A549 (cell line): ENCODE results near the gene PTPRN2.

Source experiments
- CEBPB ChIP-seq, 2 experiments: fragments of >200 bp in 1 of 2; sonication (Bioruptor Twin) in 1 of 2; formaldehyde crosslinking in 1 of 2; IDR thresholded peaks; 2 replicates each; pipeline ENCODE4 v1.6.1; 2012 to 2016
- CTCF ChIP-seq: fragments of >200 bp; sonication (Bioruptor Twin); formaldehyde crosslinking; IDR thresholded peaks from 3 replicates; pipeline ENCODE4 v1.5.1; 2016
- EHMT2 ChIP-seq: fragments of 200-600 bp; sonication (generic); IDR thresholded peaks from 2 replicates; pipeline ENCODE4 v1.6.1; 2016; ENCODE audit warnings: antibody characterized with exemption, low read depth, mild to moderate bottlenecking, moderate library complexity
- FOSL2 ChIP-seq, 2 experiments: fragments of 450-650 bp in 1 of 2; fragments of >200 bp in 1 of 2; sonication (Bioruptor Twin) in 1 of 2; formaldehyde crosslinking; IDR thresholded peaks; 2 replicates each; pipeline versions ENCODE4 v1.5.0 to v1.6.1; 2016 to 2020; ENCODE audit warnings: mild to moderate bottlenecking in 1 of 2, moderate library complexity in 1 of 2
- HDAC2 ChIP-seq: fragments of 200-600 bp; sonication (generic); IDR thresholded peaks from 2 replicates; pipeline ENCODE4 v1.6.1; 2016
- HES2 ChIP-seq: fragments of >200 bp; sonication (Bioruptor Twin); formaldehyde crosslinking; IDR thresholded peaks from 2 replicates; pipeline ENCODE4 v1.6.1; 2016
- HOXB5 ChIP-seq: fragments of 250-450 bp; sonication (Bioruptor Pico); IDR thresholded peaks from 2 replicates; pipeline ENCODE4 v1.5.0; 2020; ENCODE audit warnings: mild to moderate bottlenecking, moderate library complexity
- KDM5A ChIP-seq: fragments of 200-600 bp; sonication (generic); IDR thresholded peaks from 2 replicates; pipeline ENCODE4 v1.6.1; 2016; ENCODE audit warnings: antibody characterized with exemption, mild to moderate bottlenecking
- MAX ChIP-seq: IDR thresholded peaks from 2 replicates; pipeline ENCODE4 v1.6.1; 2012
- NR3C1 ChIP-seq: fragments of >200 bp; sonication (Bioruptor Twin); formaldehyde crosslinking; IDR thresholded peaks from 3 replicates; pipeline ENCODE4 v1.6.1; 2017
- PHF8 ChIP-seq: fragments of 200-600 bp; sonication (generic); IDR thresholded peaks from 2 replicates; pipeline ENCODE4 v1.6.1; 2016; ENCODE audit warnings: low read depth, mild to moderate bottlenecking, antibody characterized with exemption, moderate library complexity, borderline replicate concordance
- POLR2A ChIP-seq: IDR thresholded peaks from 2 replicates; pipeline ENCODE4 v1.6.1; 2012; ENCODE audit warnings: mild to moderate bottlenecking, low read length
- ZFP36 ChIP-seq: fragments of 450-650 bp; IDR thresholded peaks from 2 replicates; pipeline ENCODE4 v1.6.1; 2014; ENCODE audit warnings: borderline replicate concordance; ENCODE audit not compliant: partially characterized antibody

DNA sequence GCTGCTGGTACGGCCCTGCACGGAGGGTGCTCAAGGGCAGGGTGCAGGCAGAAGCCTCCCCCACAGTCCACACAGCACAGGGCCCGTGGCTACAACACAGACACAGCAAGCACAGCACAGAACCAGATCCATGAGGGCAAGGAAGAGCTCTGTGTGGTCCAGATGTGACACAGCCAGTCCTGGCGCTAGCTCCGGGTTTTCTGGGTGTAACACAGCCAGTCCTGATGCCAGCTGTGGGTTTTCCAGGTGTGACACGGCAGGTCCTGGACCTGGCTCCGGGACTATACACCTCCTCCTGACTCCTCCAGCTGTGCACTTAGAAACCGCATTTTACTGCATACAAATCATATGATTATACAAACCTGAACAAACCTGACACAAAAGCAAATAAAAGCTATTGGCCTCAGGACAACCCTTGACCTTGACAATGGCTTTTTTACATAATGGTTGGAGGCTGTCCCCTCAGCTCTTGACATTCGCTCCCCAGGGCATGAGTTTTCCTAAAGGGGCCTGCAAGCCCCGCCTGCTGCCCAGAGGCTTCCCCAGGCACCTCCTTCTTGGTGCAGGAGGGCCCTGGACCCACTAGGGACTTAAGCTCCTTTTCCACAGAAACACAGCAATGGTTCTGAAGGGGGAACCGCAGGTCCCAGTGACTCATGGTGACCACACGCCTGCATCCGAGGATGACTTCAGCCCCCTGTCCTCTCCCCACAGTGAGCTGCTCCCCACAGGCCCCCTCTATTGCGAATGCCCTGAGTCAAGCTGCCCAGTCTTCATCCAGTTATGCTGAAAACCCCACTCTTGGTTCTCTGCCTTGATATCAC lies 209.6 kb downstream of the PTPRN2 start:
- TF ChIP-seq HDAC2 (no peak), HOXB5 (CRISPR knock-in tag) (no peak), EHMT2 (no peak), MAX (no peak), NR3C1 (no peak), CTCF (no peak), CEBPB (IDR thresholded peaks at IDR 0.05) (no peak), POLR2A (no peak), HES2 (no peak), PHF8 (no peak), FOSL2 (IDR thresholded peaks at IDR 0.05) (no peak), FOSL2 (CRISPR knock-in tag; IDR thresholded peaks at IDR 0.05) (no peak), KDM5A (no peak), ZFP36 (no peak)
